Amniotic stem cell (primary cell): ENCODE measurements around the gene GALK1.

Source experiments
- DNase-seq: peaks from one replicate; lab custom pipeline; 2025; lab: John Stamatoyannopoulos, UW

The GALK1 gene

GRCh38 chr17:75724016-75725003, 40.7 kb downstream of the GALK1 start:
- no peak for DNase-seq

- no peak for DNase-seq
Measured at GRCh38 chr17:75723171-75723930, 41.6 kb downstream of the GALK1 start.

GRCh38 chr17:75722542-75723095, 42.4 kb downstream of the GALK1 start:
- no peak for DNase-seq

- DNase-seq = no peak
Measured at GRCh38 chr17:75722076-75722475, 42.9 kb downstream of the GALK1 start.

DNA sequence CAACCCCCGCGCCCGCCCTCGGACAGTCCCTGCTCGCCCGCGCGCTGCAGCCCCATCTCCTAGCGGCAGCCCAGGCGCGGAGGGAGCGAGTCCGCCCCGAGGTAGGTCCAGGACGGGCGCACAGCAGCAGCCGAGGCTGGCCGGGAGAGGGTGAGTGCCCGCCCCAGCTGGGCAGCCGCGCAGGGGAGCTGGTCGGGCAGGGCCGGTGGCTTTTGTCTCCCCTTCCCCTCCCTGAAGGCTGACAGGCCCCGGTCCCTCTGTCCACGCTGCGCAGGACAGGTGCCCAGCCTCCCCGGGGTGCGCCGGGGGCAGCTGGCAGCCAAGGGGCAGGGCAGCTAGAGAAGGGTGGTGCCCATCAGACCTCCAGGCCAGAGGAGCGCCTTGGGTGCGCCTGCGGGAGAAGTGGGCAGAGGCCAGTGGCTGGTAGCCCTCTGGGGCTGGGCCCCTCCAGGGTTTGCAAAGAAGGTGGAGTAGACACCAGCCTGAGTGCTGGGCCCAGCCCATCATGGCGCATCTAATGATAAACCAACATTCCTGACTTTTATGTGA, 43.5 kb downstream of the GALK1 start:
- no peak for DNase-seq

DNA sequence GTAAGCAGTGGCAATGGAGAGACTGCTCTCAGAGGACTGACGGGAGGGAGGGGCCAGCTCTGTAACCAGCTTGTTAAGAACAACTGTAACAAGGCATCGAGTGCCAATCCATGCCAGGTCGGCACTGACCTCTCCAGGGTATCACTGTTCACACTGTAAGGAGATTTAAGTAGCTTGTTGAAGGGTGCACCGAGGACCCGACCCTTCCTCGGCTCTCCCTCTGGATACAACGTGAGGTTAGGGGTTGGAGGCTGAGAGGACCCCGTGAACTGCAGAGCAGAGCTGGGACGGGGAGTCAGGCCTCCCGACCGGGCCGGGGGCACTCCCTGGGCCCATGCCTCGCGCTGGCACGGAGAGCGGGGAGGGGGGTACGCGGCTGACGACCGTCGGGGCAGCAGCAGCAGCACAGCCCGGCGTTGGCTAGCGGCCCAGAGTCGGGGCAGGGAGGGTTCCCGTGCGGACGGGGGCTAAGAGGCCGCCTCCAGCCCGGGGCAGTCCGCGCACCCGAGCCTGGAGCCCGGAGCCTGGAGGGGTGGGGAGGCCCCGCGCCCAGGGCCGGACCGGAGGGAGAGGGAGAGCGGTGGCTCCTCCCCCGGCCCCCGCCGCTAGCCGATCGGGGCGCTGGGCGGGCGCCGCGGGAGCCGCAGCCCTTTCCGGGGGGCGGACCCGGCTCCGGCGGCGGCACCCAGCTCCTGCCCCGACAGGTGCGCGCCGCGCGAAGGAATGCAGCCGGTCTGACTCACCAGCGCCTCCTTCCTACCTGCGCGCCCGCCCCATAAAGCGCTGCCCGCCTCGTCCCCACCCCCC, 44.1 kb downstream of the GALK1 start, which contains the start of gene ITGB4:
Gene ITGB4 (plus strand): TSS at position 804 of the 807 bp plus-strand sequence. CDS start 3,245 bp downstream, outside the sequence.
- DNase-seq = no peak

GRCh38 chr17:75719732-75720131, 45.3 kb downstream of the GALK1 start:
- no peak for DNase-seq

DNA sequence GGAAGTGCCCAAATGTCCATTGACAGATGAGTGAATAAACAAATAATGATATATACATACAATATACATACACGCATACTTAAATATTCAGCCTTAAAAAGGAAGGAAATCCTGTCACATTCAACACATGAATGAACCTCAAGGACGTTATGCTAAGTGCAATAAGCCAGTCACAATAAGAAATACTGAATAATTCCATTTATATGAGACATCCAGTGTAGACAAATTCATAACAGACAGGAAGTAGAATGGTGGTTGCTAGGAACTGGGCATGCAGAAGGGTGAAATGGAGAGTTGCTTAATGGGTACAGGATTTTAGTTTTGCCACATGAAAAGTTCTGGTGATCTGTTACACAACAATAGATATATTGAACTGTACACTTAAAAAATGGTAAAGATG, 52.5 kb downstream of the GALK1 start:
- DNase-seq = no peak
